Activated CD4-positive, alpha-beta T cell treated with anti-CD3 and anti-CD28 coated beads, Interleukin-2, amount 50 U/mL, for 1 hour (primary cell): Measurements from ENCODE around the gene KIF3B.
A peak's percentile ranks its signal among the peaks of the same experiment; 100 is the strongest.
"Not testable (repeated sequence)": the region's sequence is repeated elsewhere in the genome, so short reads cannot be mapped to it uniquely, and the experiment has no call there.

Source experiments
- DNase-seq: peaks from one replicate; pipeline ENCODE4 v3.0.0-alpha.2; 2020

Gene KIF3B

GRCh38 chr20:32277361-32278198 is at the start of gene KIF3B:
Gene KIF3B, plus strand, starts transcription at chr20:32277651. Its CDS starts 32,127 bp downstream, at chr20:32309778.
- DNase-seq, result peak; percentile 77

GRCh38 chr20:32227744-32228688 is 49.4 kb upstream of the KIF3B start:
- no peak for DNase-seq

DNA sequence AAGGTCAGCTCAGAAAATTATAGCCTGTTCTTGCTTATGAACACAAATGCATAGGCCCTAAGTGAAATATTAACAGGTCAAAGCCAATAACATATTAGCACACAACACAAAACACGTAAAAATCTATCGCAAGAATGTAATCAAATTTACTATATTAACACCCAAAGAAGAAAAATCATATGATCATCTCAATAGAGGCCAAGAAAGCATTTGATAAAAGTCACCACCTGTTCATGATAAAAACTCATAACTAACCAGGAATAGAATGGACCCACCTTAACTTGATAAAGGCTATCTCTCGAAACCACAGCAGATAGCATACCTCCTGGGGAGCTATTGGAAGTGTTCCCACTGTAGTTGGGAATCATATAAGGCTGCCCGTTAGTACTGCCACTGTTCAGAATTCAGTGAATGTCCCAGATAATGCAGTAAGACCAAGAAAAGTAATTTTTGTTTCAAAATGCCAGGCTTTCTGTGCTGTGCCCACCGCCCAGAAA is 48.2 kb upstream of the KIF3B start:
- DNase-seq, result no peak

- DNase-seq, result no peak
Observed at GRCh38 chr20:32230707-32231106, 46.7 kb upstream of the KIF3B start.

GRCh38 chr20:32231245-32231644 is 46.2 kb upstream of the KIF3B start:
- DNase-seq, result no peak

GRCh38 chr20:32231847-32232246 is 45.6 kb upstream of the KIF3B start:
- DNase-seq, result peak; percentile 17

- no peak for DNase-seq
Observed at GRCh38 chr20:32232326-32232886, 45.0 kb upstream of the KIF3B start.

- no peak for DNase-seq
Observed at GRCh38 chr20:32233286-32233685, 44.2 kb upstream of the KIF3B start.

DNA sequence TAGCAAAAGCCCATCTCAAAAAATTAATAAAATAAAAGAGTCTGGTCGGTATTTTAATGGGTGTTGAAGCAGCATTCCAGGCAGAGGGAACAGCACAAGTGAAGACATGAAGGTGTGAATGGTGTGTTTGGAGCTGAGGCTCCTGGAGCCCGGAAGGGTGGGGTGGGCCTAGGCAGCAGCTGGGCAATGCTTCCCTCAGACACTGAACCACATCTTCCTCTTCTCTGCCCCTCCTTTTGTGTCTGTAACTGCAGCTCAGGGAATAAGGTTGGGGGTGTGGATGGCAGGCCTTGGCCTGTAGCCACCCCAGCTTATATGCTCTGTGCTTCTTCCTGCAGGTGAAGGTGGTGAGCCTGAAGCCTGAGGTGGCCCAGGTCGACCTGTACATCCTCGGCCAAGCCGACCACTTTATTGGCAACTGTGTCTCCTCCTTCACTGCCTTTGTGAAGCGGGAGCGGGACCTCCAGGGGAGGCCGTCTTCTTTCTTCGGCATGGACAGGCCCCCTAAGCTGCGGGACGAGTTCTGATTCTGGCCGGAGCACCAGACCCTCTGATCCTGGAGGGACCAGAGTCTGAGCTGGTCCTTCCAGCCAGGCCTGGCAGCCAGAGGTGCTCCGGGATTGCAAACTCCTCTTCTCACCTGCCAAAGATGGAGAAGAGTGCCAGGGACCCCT is 43.2 kb upstream of the KIF3B start:
- no peak for DNase-seq

DNA sequence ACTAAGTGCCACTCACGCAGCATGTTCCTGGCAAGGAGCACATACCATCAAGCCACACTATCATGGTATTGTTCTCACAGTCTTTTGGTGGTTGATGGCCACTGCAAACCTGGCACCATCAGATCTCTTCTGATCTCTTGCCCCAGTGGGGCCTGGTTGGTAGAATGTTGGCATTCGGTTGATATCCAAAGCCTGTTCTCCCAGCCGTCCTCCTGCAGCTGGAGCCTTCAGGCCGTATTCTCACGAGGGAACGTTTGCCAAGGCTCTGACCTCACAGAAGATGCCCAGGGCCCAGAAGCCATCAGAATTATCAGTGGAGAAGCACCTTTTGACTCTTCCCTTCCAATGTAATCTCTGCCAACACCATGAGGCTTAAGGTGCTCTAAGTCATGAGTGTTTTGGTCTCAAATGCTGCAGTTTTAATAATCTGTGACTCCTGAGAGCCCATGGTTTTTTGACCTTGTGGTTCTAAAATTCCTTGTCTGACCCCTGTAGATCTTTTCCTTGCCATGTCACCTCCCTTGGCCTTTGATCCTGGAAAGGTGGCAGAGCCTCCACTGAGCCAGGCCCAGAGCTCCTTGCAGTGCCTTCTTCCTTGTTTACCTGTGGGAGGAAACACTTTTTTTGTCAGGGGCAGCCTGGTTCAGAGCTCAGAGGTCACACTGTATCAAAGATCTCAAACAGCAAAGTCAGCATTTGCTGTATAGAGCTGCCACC is 42.0 kb upstream of the KIF3B start:
- DNase-seq, result no peak

DNA sequence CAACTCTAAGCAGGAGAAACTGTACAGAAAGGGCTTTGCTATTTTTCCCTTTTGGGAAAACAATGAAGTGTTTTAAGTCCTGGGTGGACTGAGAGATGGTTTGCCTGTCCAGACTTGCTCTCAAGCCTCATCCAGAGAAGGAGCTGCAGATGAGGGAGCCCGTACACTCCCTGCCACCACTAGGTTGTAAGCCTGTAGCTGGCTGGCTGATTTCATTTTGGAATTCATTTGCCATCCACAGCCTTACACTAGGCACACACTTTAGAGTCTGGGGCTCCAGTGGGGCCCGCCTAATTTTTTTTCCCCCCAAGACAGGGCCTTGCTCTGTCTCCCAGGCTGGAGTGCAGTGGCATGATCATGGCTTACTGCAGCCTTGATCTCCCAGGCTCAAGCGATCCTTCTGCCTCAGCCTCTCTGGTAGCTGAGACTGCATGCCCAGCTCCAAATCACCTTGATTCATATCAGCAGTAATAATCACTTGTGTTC is 41.4 kb upstream of the KIF3B start:
- DNase-seq, result no peak

DNA sequence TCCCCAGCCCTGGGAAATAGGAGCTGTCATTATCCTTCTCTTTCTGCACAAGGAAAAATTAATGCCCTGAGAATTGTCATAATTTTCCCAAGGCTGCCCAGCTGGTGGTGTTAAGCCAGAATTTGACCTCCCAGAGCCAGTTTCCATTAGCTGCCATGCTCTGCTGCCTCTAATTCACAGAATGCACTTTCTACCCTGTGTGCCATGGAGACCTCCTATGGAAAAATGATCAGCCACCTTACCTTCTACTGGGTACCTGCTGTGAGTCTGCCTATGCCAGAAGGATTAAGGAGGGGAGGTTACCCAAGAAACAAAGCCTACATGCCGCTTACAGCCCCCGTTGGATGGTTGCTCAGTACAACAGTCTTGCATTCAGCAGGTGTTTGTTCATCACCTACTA is 40.6 kb upstream of the KIF3B start:
- DNase-seq, result no peak

DNA sequence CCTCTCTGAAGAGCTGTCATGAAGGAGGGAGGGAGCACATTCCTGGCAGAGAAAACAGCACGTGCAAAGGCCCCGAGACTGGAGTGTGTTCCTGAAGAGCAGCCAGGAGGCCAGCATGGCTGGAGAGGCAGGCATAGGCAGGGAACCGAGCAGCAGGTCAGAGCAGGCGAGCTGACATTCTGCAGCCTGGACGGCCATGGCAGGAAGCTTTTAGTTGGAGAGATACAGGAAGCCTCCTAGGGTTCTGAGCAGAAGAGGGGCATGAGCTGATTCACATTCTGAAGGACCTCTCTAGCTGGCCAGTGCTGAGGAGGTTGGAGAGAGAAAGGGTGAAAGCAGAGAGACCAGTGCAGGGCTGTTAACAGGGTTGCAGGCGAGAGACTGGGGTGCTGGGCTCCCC is 40.0 kb upstream of the KIF3B start:
- no peak for DNase-seq

DNA sequence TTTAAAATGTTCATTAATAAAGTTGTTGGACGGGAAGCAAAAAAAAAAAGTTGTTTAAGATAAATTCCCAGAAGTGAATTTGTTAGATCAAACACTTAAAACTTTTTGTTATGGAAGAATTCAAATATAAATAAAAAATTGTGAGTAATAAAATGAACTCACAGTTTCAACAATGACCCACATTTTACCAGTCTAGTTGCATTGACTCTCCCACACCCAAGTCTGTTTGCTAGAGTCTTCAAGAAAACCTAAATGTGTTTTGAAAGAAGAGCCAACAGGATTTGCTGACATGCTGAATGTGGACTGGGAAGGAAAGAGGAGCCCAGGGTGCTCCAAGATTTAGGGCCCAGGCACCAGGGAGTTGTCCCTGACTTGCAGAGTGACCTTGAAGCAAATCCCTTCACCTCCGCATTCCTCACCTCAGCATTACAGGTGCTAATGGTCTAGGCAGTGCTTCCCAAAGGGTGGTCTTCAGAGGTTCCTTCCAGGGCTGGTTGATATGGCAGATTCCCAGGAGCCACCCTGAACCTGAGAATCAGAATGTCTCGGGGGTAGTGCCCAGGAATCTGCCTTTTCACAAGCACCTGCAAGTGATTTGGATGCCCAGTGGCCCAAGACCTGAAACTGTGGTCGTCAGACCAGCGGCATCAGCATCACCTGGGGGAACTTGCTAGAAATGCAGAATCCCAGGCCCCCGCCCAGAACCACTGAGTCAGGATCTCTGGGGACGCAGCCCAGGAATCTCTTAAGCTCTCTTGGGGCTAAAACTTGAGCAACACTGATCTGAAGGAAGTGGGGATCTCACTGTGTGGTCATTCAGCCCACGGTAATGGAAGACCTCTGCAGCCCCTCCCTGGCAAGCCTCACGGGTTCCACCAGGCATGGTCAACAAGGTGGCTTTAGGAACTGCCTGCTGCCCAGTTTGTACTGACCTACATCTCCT is 38.7 kb upstream of the KIF3B start:
- DNase-seq, result no peak

GRCh38 chr20:32240205-32240604 is 37.2 kb upstream of the KIF3B start:
- DNase-seq, result no peak

- no peak for DNase-seq
Observed at GRCh38 chr20:32241807-32242206, 35.6 kb upstream of the KIF3B start.

DNA sequence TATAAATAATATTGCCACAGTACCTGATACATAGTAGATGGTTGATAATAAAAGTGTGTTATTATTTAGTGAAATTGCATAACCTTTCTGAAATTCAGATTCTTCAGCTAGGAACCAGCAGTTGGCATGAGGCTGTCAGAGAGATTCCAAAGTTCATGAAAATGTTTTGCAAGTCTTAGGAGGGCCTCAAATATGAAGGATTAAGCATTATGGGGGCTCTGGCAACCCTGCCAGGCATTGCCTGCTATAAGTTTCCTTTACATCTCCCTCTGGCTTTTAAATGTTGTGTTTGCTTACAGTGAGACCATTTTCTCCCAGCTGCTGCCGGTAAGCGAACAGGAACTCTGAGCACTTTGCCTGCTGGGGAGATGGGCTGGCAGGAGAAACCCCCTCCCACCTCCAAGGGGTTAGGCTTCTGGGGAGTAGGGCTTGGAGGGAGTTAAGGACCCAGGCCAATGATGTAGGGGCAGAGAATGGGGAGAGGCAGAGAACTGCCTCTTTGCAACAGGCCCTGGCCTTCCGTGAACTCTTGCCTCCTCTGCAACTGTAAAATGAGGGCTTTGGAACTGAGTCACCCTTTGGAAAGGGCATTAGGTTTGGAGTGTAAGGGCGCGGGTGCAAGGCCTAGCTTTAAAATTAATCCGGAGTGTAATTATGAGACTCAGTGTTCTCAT is 33.2 kb upstream of the KIF3B start:
- no peak for DNase-seq

DNA sequence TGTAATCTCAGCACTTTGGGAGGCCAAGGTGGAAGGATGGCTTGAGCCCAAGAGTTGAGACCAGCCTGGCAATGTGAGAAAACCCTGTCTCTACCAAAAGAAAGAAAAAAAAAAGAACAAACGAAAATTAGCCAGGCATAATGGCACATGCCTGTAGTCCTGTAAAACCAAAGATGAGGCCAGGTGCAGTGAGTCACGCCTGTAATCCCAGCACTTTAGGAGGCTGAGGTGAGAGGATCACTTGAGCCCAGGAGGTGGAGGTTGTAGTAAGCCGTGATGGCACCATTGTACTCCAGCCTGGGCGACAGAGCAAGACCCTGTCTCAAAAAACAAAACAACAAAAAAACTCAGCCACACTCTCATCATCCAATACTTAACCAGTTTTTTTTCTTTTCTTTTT is 32.5 kb upstream of the KIF3B start:
- no peak for DNase-seq

- DNase-seq, result not testable (repeated sequence)
Observed at GRCh38 chr20:32246208-32246607, 31.2 kb upstream of the KIF3B start.

GRCh38 chr20:32248043-32248442 is 29.4 kb upstream of the KIF3B start:
- no peak for DNase-seq
